Measurements from ENCODE around the gene RELL2. TPM values are rescaled to one million over a fixed set of nuclear protein-coding genes. Genes with fewer than 3 reads are reported as not detected.

The RELL2 gene
- total RNA-seq, 4 donors from 2014 or later, result 0.49 to 1.9 (median 1.4) TPM

- no peak for TF ChIP-seq CTCF (IDR thresholded peaks at IDR 0.05; ENCODE audit: low read depth)
Observed at GRCh38 chr5:141651728-141652105, 14.9 kb downstream of the RELL2 start.

- no peak for TF ChIP-seq CTCF (IDR thresholded peaks at IDR 0.05; ENCODE audit: low read depth)
Observed at GRCh38 chr5:141654298-141654697, 17.5 kb downstream of the RELL2 start.

GRCh38 chr5:141655020-141655419 is 18.2 kb downstream of the RELL2 start:
- TF ChIP-seq CTCF (IDR thresholded peaks at IDR 0.05; ENCODE audit: low read depth), result no peak

- TF ChIP-seq CTCF (IDR thresholded peaks at IDR 0.05; ENCODE audit: low read depth), result no peak
Observed at GRCh38 chr5:141656396-141656795, 19.6 kb downstream of the RELL2 start.

- no peak for TF ChIP-seq CTCF (IDR thresholded peaks at IDR 0.05; ENCODE audit: low read depth)
Observed at GRCh38 chr5:141657404-141657803, 20.6 kb downstream of the RELL2 start.

- TF ChIP-seq CTCF (IDR thresholded peaks at IDR 0.05; ENCODE audit: low read depth), result no peak
Observed at GRCh38 chr5:141657937-141658545, 21.2 kb downstream of the RELL2 start.

GRCh38 chr5:141662028-141662427 is 25.2 kb downstream of the RELL2 start:
- TF ChIP-seq CTCF (IDR thresholded peaks at IDR 0.05; ENCODE audit: low read depth), result no peak
